Fibroblast of villous mesenchyme (primary cell): ENCODE results near the gene APOOL. TPM values are rescaled to one million over a fixed set of nuclear protein-coding genes. Genes with fewer than 3 reads are reported as not detected.

Experiments used
- DNase-seq: peaks from one replicate; pipeline ENCODE4 v3.0.0-alpha.2; 2010; ENCODE audit warnings: low read depth
- H3K4me3 ChIP-seq: 2 replicates; pipeline ENCODE4 v1.5.1; 2011; ENCODE audit warnings: low read depth, mild to moderate bottlenecking, low read length
- total RNA-seq: library from RNA; depleted of rRNA; stranded (reverse); fragments of >200 nt; gene quantifications from 2 replicates; pipeline ENCODE4 v1.2.3, GENCODE V29; 2012
- TF ChIP-seq, protein P1 (sequence below): IDR thresholded peaks from 2 replicates; pipeline ENCODE4 v1.5.1; 2012; ENCODE audit warnings: low read depth, mild to moderate bottlenecking, low read length; ENCODE audit not compliant: insufficient read depth

APOOL gene
- total RNA-seq, 1 donor = 10.4 TPM

DNA sequence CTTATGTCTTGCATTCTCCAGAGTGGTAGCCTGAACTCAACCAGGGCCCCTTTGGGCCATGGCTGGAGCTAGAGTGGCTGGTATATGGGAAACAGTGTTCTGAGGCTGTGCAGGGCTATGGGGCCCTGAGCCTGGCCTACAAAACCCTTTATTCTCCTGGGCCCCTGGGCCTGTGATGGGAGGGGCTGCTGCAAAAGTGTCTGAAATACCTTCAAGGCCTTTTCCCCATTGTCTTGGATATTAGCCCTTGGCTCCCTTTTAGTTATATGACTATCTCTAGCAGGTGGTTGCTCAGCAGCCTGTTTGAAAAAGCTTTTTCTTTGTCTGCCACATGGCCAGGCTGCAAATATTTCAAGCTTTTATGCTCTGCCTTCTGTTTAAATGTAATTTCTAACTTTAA is 22.5 kb downstream of the APOOL start:
- no peak overlapping the region for H3K4me3 ChIP-seq
- no peak for DNase-seq
- TF ChIP-seq, protein P1, sequence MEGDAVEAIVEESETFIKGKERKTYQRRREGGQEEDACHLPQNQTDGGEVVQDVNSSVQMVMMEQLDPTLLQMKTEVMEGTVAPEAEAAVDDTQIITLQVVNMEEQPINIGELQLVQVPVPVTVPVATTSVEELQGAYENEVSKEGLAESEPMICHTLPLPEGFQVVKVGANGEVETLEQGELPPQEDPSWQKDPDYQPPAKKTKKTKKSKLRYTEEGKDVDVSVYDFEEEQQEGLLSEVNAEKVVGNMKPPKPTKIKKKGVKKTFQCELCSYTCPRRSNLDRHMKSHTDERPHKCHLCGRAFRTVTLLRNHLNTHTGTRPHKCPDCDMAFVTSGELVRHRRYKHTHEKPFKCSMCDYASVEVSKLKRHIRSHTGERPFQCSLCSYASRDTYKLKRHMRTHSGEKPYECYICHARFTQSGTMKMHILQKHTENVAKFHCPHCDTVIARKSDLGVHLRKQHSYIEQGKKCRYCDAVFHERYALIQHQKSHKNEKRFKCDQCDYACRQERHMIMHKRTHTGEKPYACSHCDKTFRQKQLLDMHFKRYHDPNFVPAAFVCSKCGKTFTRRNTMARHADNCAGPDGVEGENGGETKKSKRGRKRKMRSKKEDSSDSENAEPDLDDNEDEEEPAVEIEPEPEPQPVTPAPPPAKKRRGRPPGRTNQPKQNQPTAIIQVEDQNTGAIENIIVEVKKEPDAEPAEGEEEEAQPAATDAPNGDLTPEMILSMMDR = no peak

DNA sequence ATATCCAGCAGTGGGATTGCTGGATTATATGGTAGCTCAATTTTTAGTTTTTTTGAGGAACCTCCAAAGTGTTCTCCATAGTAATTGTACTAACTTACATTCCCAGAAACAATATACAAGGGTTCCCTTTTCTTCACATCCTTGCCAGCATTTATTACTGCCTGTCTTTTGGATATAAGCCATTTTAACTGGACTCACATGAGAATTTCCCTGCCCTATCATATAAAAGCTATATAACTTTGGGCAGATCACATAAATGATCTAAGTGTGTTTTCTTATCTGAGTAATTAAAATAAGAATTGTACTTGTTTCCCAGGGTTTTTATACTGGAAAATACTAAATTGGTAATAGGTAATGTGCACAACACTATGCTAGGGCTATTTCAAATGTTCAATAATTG is 25.4 kb downstream of the APOOL start:
- TF ChIP-seq, protein P1 = no peak
- no peak overlapping the region for H3K4me3 ChIP-seq

DNA sequence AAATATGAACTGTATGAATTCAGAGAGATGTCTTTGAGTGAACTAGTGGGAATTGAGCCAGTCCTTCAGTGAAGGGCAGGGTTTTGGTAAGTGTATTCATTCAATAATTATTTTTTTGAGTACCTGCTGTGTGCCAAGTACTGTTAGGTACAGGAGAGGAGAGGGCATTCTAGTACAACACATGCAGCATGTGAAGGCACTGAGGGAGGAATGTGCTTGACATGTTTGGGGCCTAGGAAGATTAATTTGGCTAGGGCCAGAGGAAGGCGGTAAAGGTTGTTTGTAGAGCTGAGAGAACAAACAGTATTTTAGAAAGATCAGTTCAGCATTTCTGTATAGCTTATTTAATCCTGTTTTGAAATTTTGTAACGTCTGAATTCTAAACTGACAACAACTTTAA is 27.8 kb downstream of the APOOL start:
- H3K4me3 ChIP-seq = no peak overlapping the region
- TF ChIP-seq, protein P1 = no peak

More for the DNA sequence above, 25.4 kb downstream of the APOOL start:
- DNase-seq = no peak

GRCh38 chrX:85037114-85037513 is 33.4 kb downstream of the APOOL start:
- TF ChIP-seq, protein P1 = no peak
- no peak overlapping the region for H3K4me3 ChIP-seq
- no peak for DNase-seq

More for the DNA sequence above, 27.8 kb downstream of the APOOL start:
- no peak for DNase-seq

GRCh38 chrX:85051627-85052026 is 48.0 kb downstream of the APOOL start:
- no peak overlapping the region for H3K4me3 ChIP-seq
- TF ChIP-seq, protein P1 = no peak
- no peak for DNase-seq

DNA sequence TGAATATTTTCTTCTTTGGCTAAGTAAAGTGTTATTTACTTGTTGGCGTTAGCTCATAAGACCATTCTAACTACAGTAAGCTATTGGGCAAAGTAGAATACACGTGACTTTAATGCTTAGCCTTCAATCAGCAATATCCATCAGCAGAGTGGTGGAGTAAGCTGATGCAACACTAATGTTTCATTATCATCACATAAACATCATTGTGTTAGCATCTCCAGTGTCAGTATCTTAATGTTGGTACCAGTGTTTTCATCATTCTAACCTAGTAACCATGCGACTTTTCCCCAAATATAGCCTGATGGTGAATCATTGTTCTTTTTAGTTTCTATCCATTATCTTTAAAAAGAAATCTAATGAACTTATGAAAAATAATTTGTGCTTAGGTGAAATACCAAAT is 48.5 kb downstream of the APOOL start:
- no peak overlapping the region for H3K4me3 ChIP-seq
- TF ChIP-seq, protein P1 = no peak
- DNase-seq = peak; percentile 10

- TF ChIP-seq, protein P1 = peak; percentile 33
Measured at GRCh38 chrX:85052636-85053343, 49.1 kb downstream of the APOOL start.

More at GRCh38 chrX:85052636-85053343, 49.1 kb downstream of the APOOL start:
- H3K4me3 ChIP-seq = no peak overlapping the region
- peak; percentile 59 for DNase-seq
